ENCODE results near the gene ITPK1. TPM values are rescaled to one million over a fixed set of nuclear protein-coding genes. Genes with fewer than 3 reads are reported as not detected.

Gene ITPK1
- total and polyA plus RNA-seq, 2 experiments from 2014 or later: 33.0 to 42.9 TPM

DNA sequence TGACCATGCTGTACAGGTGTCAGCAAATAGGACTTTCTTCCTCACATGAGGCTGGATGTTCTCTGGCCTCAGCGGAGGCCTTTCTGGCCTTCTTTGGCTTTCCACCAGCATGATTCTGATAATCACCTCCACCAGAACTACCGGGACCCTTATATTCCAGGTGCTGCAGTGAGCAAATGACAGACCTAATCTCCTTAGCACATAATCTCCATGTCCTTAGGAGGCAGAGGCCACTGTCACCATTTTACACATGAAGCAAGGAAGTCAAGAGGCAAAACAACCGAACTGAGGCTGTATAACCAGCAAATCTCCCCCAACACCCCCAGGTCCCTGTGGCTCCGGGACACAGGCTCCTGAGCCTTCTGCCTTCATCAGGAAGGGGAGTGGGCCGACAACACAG lies 91.2 kb downstream of the ITPK1 start:
- Histone ChIP-seq H3K36me3 (no peaks in the 10 kb centered on the region), H3K27me3 (no peaks in the 10 kb centered on the region), H3K4me1 (ENCODE audit: low read depth) (peaks cover 6% of the 10 kb centered on the region), H3K9me3 (ENCODE audit: low read depth) (no peaks in the 10 kb centered on the region), H3K27ac (no peak overlapping the region), H3K4me3 (no peak overlapping the region)
- TF ChIP-seq, protein P1, sequence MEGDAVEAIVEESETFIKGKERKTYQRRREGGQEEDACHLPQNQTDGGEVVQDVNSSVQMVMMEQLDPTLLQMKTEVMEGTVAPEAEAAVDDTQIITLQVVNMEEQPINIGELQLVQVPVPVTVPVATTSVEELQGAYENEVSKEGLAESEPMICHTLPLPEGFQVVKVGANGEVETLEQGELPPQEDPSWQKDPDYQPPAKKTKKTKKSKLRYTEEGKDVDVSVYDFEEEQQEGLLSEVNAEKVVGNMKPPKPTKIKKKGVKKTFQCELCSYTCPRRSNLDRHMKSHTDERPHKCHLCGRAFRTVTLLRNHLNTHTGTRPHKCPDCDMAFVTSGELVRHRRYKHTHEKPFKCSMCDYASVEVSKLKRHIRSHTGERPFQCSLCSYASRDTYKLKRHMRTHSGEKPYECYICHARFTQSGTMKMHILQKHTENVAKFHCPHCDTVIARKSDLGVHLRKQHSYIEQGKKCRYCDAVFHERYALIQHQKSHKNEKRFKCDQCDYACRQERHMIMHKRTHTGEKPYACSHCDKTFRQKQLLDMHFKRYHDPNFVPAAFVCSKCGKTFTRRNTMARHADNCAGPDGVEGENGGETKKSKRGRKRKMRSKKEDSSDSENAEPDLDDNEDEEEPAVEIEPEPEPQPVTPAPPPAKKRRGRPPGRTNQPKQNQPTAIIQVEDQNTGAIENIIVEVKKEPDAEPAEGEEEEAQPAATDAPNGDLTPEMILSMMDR (IDR thresholded peaks at IDR 0.05; ENCODE audit: low read depth, low read length): no peak
- DNase-seq (ENCODE audit: low read depth in 1 of 2, low spot score in 1 of 2): no peak

DNA sequence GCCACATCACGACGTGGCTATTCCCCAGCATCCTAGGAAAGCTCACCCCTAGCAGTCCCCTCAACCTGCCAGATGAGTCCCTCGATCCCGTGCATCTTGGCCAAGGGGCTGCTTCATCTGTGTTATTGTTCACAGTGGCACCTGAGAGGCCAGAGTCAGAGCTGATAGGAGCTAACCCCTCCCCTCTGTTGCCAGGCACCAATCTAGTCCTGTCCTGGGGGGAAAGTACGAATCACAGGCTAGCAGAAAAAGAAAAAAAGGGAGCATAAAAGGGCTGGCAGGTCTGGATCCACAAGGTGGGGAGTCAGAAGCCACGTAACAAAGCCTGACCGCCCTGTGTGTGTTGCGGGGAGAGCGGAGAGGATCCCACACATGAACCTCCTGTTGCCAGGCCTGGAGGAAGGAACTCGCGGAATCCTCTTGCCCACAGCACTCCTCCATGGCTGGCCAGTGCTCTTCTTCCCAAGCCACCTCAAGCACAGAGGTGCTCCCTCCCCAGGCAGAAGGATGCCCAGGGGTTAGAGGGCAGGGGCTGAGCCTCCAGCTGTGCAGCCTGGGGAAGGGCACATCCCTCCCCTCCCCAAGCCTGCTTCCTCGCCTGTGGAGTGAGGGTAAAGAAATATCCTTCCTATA lies 91.8 kb downstream of the ITPK1 start:
- Histone ChIP-seq H3K4me3 (no peak overlapping the region), H3K27ac (no peak overlapping the region), H3K36me3 (no peaks in the 10 kb centered on the region), H3K4me1 (ENCODE audit: low read depth) (peaks cover 6% of the 10 kb centered on the region), H3K27me3 (no peaks in the 10 kb centered on the region), H3K9me3 (ENCODE audit: low read depth) (no peaks in the 10 kb centered on the region)
- no peak for DNase-seq (ENCODE audit: low read depth in 1 of 2, low spot score in 1 of 2)
- TF ChIP-seq, protein P1 (IDR thresholded peaks at IDR 0.05; ENCODE audit: low read depth, low read length): no peak

DNA sequence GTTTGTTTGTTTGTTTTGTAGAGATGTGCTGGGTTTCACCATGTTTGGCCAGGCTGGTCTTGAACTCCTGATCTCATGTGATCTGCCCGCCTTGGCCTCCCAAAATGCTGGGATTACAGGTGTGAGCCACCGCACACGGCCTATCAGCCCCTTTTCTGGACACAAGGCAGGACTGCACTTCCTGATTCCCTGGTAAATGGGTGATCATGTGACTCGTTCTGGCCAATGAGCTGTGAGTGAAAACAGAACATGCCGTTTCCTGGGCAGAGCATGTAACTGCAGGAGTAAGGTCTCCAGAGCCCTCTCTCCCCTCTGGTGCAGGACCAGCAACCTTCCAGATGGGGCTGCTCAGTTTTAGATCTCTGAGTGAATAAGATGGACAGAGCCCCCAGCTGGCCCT lies 92.7 kb downstream of the ITPK1 start:
- H3K4me3 ChIP-seq: no peak overlapping the region
- TF ChIP-seq, protein P1 (IDR thresholded peaks at IDR 0.05; ENCODE audit: low read depth, low read length): no peak
- peaks cover 10% of the 10 kb centered on the region for H3K4me1 ChIP-seq (ENCODE audit: low read depth)
- no peaks in the 10 kb centered on the region for H3K27me3 ChIP-seq
- no peak for DNase-seq (ENCODE audit: low read depth in 1 of 2, low spot score in 1 of 2)
- no peaks in the 10 kb centered on the region for H3K36me3 ChIP-seq
- H3K9me3 ChIP-seq (ENCODE audit: low read depth): no peaks in the 10 kb centered on the region
- no peak overlapping the region for H3K27ac ChIP-seq

DNA sequence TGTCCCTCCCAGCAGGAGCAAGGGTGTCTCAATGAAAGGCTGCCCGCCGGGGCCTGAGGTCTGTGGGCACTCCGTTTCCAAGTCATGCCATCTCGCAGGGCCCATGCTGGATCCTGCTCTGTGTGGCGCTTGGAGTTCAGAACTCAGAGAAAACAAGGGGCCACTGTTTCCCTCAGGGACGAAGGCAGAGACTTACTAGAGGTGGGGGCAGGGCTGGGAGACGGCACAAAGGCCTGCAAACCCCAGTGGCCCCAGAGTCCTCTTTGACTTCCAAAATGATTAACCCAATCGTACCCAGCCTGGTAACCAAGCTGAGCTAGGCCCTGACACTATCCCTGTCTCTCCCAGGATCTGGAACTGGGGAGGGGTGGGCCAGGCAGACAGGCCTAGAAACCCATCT lies 95.8 kb downstream of the ITPK1 start:
- Histone ChIP-seq H3K9me3 (ENCODE audit: low read depth) (no peaks in the 10 kb centered on the region), H3K36me3 (no peaks in the 10 kb centered on the region), H3K4me3 (no peak overlapping the region), H3K27ac (no peak overlapping the region), H3K27me3 (no peaks in the 10 kb centered on the region), H3K4me1 (ENCODE audit: low read depth) (peaks cover 21% of the 10 kb centered on the region)
- no peak for DNase-seq (ENCODE audit: low read depth in 1 of 2, low spot score in 1 of 2)
- TF ChIP-seq, protein P1 (IDR thresholded peaks at IDR 0.05; ENCODE audit: low read depth, low read length): no peak

DNA sequence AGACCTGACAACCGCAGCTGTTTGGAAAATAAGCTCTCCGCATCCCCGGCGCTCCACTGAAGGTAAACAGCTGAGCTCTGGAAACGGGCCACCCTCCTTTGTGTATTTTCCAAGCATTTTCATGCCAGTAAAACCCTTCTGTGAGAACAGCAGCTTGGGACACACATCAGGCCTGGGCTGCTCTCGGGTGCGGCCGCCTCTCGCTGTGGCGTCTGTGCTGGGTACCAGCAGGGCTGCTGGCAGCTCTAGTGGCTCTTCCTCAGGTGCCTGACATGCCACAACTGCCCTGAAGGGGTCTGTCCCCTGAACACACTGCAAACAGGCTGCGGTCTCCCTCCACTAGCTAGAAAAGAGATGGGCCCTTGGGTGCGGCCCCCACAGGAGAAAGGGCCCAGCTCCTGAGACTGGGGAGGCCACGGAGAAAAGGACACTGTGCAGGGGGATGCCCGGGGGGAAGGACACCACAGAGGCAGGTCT lies 96.3 kb downstream of the ITPK1 start:
- no peak for DNase-seq (ENCODE audit: low read depth in 1 of 2, low spot score in 1 of 2)
- no peaks in the 10 kb centered on the region for H3K36me3 ChIP-seq
- TF ChIP-seq, protein P1 (IDR thresholded peaks at IDR 0.05; ENCODE audit: low read depth, low read length): no peak
- H3K4me1 ChIP-seq (ENCODE audit: low read depth): peaks cover 21% of the 10 kb centered on the region
- no peaks in the 10 kb centered on the region for H3K9me3 ChIP-seq (ENCODE audit: low read depth)
- H3K27me3 ChIP-seq: no peaks in the 10 kb centered on the region
- H3K27ac ChIP-seq: no peak overlapping the region
- no peak overlapping the region for H3K4me3 ChIP-seq
